HG03575 (cell line): ENCODE data around the gene MYBPH.

Experiments
- ATAC-seq: cut with Tn5 transposase; IDR thresholded peaks from one replicate; pipeline ENCODE4 v1.9.1; 2021; ENCODE audit not compliant: unreplicated experiment, insufficient number of reproducible peaks, low FRiP score; ENCODE audit errors: extremely low read depth

The MYBPH gene, protein sequence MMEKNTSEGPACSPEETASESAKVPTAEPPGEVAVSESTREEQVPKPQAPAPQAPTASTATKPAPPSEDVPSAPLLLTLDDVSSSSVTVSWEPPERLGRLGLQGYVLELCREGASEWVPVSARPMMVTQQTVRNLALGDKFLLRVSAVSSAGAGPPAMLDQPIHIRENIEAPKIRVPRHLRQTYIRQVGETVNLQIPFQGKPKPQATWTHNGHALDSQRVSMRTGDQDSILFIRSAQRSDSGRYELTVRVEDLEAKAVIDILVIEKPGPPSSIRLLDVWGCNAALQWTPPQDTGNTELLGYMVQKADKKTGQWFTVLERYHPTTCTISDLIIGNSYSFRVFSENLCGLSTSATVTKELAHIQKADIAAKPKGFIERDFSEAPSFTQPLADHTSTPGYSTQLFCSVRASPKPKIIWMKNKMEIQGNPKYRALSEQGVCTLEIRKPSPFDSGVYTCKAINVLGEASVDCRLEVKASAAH

DNA sequence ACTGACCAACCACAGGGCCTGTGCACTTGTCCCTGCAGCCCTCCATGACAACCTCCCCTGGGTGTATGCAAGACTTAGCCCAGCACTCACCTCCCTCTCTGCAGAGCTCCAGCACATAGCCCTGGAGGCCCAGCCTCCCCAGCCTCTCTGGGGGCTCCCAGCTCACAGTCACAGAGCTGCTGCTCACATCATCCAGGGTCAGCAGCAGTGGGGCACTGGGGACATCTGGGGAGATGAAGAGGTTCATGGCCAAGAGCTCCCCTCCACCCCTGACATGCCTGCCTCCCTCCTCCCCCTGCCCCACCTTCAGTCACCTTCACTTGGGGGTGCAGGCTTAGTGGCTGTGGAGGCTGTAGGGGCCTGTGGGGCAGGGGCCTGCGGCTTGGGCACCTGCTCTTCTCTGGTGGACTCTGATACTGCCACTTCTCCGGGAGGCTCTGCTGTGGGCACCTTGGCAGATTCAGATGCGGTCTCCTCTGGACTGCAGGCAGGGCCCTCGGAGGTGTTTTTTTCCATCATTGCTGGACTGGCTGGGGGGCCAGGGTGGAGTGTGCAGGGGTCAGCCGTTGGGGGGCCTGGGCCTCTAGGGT, at the start of gene MYBPH:
MYBPH (minus strand) TSS at position 590 of the 590 bp plus-strand sequence; CDS start at position 519, 71 bp downstream.
- no peak for ATAC-seq

DNA sequence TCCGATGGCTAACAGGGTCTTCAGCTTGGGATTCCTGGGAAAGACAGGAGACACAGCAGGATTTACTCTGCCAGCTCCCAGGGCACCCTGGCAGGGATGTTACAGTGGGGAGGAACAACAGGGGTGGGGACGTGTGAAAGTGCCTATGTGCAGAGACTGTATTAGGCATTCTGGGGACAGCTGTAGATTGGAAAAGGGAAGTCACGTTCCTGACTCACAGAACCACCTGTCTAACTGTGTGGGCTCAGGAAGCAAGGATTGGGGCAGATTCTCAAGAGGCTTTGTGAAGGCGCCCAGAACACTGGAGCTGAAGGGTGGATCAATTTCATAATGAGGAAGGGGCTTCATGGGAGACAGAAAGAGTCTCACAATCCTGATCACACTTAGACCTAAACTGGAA, 49.4 kb upstream of the MYBPH start:
- ATAC-seq: no peak

DNA sequence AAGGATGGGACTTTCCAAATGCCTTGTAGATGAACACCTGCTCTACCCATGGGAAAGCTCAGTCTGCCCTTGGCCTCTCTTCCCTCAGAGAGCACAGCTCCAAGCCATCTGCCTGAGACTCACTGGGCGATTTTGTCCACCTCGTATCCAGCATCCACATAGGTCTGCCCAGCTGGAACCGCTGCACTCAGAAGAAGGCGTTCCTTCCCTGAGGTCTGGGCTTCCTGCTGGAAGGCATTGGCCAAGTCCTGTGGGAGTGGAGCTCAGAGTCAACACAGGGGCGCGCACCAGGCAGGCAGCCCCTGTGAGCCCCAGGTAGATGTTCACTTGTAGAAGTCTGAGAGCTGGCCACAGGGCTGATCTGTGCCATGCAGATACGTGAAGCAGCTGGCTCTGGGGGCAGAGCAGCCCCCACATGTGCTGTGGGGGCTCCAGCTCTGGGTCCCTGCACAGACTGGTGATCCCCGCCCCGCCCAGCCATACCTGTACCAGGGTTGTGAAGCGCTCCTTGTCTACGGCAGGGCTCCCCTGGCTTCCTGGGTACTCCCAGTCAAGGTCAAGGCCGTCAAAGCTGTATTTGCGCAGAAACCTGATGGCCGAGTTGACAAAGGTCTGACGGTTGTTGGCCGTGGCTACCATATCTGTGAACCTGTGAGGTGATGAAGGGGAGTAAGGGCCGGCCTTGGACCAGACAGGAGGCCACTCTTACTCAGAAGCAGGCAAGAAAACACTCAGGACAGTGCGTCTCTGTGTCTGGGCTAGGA, 47.6 kb upstream of the MYBPH start:
- no peak for ATAC-seq

DNA sequence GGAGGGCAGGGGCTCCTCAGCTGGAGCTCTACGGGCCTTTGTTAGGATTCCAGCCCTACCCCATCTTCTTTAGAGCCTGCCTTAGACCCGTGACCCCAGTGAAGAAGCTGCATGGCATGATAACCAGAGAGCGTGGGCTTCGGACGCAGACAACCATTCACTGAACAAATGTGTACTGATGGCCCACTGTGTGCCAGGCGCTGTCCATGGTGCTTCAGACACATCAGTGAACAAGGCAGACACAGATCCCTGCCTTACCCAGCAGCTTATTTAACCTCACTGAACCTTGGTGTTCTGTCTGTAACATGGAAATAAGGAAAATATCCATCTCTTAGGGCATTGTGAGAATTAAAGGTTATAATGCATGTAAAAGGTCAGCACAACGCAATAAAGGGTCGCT, 44.3 kb upstream of the MYBPH start:
- no peak for ATAC-seq

DNA sequence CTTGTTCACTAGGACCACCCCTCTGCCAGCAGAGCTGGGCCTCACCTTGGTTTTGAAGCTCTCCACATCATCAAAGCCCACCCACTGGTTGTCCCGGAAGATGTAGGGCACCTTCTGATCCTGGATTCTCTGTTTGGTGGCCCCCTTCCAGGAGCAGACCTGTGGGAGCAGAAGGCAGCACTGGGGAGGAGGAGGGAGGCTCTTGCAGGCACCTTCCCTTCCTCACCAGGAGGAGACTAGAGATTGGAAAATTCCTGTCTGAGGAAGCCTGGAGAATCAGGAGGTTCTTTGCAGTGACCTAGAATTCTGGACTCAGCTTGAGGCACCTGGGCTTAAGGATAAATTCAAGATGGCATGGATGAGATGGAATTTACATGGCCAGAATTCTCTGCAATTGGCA, 43.5 kb upstream of the MYBPH start:
- ATAC-seq: no peak

DNA sequence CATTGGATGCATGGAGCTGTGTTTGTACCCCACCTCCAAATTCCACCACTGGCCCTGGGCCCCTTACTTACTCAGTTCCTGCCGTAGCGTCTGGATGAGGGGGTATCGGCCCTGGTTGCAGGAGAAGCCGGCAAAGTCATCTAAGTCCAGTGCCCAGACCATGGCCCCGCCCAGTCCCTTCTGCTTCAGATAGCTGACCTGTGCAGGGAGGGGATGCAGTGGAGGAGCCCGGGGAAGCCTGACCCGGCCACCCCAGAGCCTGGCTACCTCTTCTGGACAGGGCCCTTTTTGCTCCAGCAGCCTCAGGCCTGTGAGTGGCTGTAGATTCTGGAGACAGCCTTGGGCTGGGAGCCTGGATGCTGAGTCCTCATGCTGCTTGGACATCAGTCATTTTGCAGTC, 42.0 kb upstream of the MYBPH start:
- ATAC-seq: no peak

DNA sequence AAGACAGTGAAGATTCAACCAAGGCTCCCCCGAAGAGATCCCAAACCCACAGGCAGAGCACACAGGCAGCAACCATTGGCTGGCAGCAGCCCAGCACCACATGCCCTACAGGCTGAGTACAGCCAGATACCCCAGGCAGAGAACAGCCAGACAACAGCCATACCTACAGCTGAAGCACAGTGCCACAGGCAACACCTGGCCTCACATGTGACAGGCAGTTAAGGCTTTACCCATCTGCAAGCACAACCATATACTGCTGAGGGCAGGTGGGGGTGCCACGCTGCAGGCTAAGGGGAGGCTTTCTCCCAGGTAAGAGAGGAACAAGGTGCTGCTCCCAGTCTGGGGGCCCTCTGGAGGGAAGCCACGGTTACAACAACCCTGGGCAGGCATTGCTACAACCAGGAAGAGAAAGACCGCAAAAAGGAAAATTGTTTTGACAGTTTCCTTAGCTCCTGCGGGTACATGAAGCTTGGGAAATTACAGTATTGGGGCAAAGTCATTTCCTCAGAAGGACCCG, 41.6 kb upstream of the MYBPH start:
- ATAC-seq: no peak

DNA sequence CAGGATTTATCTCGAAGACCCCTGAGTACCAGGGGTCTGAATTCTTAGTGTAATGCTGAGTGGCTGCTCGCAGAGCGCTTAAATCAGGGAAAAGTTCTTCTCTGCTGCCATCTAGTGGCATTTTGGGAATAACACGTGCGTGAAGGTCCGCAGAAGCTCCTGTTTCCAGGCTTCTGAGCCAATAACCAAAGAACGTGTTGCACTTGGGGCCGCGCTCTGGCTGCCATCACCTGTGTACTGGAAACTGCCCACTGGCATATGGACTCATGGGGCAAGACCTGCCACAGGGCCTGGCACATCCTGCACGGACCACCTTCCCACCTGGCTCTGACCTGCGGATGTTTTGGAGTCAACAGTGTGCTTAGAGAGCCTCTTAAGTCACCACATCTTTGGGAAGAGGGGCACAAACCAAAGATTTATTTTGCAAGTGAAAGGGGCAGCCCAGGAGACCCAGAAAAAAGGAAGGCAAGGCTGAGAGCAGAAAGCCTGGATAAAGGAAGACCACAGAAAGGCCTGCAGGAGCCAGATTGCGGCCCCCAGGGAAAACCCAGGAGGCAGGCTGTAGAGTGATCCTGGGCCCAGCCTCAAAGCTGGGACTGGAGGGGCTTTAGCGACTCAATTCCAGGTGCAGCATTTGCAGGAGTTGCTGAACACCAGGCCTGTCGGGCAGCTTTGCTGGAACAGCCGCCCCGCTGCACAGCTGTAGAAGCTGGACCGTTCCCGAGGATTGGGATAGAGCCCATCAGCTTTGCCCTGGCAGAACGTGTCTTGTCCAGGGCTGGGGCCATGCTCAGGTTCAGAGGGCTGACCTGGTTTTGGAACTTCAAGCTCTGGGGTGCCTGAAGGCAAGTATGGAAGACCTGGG, 40.9 kb upstream of the MYBPH start:
- ATAC-seq: no peak

DNA sequence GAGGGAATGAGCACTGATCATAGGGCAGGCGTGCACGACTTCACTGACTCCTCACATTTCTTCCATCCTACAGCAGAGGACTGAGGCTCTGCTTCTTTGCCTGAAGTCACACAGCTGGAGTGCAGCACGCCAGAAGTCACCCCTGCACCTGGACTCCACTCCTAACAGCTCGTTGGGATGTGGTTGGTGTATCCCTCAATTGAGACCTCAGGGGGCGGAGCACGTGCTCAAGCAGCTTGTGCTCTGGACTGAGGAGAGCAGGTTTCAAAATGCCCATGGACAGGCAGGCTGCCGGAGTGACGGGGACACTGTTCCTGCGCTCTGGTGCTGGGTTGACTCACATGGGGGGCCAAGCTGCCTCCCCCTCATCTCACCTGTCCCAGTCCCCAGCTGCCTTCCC, 39.9 kb upstream of the MYBPH start:
- ATAC-seq: no peak

DNA sequence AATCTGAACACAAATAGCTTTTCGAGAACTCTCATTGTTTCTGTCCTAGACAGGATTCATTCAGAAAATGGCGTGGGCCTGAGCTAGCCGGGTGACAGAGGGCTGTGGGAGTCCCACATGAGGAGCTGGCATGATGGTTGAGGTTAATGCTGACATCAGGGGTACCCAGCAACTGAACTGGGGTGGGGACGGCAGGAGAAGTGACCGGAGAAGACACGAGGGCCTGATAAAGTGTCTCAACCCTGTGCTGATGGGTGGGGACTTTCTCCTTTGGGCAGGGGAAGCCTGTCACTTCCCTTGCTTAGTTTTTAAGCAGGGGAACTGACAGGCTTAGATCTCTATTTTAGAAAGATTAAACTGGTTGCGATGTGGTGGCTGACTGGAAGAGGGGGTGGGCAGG, 39.2 kb upstream of the MYBPH start:
- no peak for ATAC-seq

DNA sequence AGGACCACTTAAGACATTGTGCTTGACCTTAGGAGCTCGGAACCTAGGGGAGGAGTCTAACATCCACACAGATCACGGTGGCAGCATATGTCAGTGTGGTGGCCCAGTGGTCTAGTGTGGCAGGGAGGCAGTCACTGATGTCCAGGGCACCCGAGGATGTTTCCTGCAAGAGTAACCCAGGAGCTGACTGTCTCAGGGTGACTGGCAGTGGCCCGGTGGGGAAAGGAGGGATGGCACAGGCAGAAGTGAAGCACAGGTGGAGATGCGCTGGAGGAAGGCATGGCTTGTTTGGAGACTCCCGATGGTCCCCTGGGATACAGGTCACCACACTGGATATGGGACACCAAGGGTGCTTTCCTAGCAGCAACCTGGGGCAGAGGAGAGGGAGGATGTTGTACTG, 37.5 kb upstream of the MYBPH start:
- ATAC-seq: no peak

DNA sequence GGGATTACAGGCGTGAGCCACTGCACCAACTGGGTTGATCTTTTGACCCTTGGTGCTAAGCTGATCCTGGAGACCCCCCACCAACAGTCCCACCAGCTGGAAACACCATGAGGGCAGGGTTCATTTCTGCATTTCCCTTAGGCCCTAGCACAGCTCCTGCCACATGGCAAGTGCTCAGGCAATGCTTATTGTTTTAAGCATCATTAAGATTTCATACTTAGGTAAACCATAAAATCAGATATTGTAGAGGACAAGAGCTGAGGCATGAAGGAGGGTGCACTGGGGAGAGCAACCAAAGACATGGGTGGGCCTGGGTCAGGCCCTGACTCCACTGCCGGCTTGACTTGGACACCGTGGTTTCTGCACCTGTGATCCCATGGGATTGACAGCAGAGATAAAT, 36.2 kb upstream of the MYBPH start:
- ATAC-seq: no peak

DNA sequence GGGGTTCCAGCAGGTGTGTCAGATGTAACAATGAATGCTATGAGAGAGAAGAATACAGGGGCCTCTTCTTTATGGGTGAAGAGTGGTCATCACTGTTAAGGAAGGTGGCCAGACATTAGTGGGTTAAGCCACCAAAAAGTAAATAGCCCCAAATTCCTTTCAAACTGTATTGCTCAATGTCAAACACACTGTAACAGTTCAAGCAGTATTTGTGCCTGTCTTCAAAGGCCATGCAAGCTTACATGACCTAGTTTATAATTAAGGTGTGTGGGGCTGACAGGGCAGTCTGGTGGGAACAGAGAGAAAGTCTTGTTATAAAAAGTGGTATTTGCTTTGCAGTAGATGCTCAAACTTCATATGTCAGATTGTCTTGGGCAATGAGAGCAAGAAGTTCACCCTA, 35.4 kb upstream of the MYBPH start:
- no peak for ATAC-seq

DNA sequence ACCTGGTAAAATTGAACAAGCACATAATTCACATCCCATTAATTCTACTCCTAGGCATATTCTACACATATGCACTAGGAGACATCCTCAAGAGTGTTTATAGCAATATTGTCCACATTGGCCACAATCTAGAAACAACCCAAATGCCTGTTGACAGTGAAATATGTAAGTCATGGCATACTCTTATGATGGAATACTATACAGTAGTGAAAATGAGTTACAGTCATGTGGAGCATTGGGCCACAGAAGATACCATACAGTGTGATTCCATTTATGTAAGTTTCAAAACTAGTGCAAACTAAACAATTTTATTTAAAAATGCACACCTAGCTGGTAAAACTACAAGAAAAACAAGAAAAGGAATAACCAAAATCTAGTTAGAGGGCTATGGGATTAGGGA, 34.7 kb upstream of the MYBPH start:
- no peak for ATAC-seq

DNA sequence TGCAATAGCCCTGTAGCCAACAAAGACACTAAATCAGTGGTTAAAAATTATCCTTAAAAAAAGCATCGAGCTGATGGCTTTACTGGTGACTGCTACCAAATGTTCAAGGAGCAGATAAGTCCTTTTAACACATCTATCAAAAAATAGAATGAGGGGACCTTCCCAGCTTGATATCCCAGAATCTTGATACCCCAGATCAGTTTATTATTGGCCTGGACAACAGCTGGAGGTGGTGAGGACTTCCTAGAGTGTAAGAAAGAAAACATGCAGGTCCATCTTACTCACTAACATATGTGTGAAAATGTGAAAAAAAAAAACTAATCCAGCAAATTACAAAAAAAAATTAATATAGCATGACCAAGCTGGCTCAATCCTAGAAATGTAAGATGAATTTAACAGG, 32.6 kb upstream of the MYBPH start:
- no peak for ATAC-seq

DNA sequence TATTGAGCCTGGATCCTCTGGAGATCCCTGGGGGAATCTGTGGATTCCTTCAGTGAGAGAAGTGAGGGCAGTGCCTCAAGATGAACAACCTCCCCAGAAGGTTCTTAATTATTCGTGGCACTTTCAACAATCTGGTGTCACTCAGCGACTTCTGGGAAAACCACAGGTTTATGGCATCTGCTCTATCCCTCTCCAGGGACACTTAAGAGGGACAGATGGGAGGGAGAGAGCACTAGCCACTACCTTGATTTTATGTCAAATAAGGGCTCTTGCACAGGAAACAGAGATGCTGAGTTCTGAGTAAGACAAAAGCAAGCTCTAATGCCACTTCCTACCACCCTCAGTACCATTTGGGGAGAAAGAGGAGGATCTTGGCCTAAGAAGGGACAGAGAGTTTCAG, 32.1 kb upstream of the MYBPH start:
- ATAC-seq: no peak

DNA sequence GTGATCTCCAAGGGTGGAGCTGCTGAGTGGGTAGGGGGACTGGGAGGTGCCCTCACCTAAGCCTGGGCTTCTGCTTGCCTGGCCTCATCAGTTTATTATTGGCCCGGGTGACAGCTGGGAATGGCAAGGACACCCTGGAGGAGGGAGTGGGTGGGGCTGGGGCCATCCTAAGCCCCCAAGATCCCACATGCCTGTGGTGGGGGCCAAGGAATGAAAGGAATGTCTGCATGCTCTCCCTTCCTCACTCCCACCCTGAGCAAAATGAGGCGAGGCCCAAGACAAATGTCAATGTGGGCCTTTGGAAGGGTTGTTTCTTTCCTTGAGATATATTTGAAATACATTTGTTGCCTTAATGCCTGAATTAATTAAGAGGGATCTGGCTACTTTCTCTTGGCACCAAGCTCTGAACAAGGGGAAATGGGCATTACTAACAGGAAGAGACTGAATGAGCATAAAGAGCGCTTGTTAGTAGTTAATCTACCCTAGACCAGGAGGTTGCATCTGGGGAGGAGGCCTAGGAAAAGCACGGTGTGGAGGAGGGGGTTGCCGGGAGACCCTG, 30.6 kb upstream of the MYBPH start:
- ATAC-seq: no peak

DNA sequence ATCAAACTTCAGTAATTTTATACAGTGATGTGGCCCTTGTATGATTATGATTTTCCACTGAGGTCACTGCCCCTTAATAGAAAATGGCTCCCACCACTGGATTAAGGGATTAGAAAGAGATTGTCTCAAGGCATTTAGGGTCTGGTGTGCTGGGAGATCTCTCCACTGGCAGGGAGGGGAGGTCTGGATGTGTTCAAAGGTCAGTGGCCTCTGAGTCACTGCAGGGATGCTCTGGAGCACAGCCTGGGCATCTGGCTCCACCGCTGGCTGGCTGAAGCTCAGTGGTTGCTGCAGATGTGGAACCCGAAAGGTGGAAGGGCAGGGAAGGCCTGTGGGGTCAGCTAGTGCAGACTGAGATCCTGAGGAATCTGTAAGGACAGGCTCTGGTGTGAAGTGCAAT, 29.1 kb upstream of the MYBPH start:
- no peak for ATAC-seq
